HG03097 (cell line): ENCODE measurements around the gene PLEKHA4.
"Not testable (repeated sequence)": the region's sequence is repeated elsewhere in the genome, so short reads cannot be mapped to it uniquely, and the experiment has no call there.

Source experiments
- ATAC-seq: cut with Tn5 transposase; IDR thresholded peaks from one replicate; pipeline ENCODE4 v1.9.1; 2021; ENCODE audit not compliant: unreplicated experiment, low FRiP score

The PLEKHA4 gene

GRCh38 chr19:48890551-48890950, 22.1 kb upstream of the PLEKHA4 start:
- ATAC-seq = no peak

- not testable (repeated sequence) for ATAC-seq
These were observed 21.1 kb upstream of the PLEKHA4 start for GRCh38 chr19:48889496-48889895.

DNA sequence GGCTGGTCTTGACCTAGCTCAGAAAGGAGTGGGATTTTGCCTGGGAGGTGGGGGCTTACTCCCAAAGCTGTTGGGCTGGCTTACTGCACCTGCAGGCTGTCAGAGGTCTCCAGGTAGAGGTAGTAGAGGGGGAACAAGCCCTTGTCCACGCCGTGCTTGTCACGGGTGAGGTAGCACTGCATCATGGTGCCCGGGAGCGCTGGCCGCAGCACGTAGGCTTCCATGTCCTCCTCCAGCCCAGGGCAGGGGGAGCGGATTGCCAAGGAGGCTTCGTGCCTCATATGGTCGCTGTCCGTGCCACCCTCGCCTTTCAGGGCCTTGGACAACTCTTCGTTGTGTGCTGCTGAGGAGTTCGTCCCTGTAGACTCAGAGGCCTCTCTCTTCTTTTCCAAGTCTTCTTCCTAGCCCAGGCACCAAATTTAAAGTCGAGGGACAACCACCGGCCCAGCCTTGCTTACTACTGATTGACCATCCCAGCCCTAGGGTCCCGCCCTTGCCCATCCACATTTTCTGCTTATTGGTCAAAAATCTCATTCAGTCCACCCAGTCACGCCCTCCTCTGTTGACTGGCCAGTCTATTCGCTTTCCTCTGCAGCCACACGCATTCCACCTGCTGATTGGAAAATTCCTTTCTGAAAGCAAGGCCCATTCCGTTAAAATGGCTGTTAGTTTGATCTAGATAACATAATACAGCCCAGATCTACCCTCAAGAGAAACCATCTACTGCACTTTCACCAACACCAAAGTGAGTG, 19.6 kb upstream of the PLEKHA4 start:
- ATAC-seq = no peak

- no peak for ATAC-seq
These were observed 15.3 kb upstream of the PLEKHA4 start for GRCh38 chr19:48883726-48884125.

- no peak for ATAC-seq
These were observed 13.6 kb upstream of the PLEKHA4 start for GRCh38 chr19:48881741-48882657.

- not testable (repeated sequence) for ATAC-seq
These were observed 11.3 kb upstream of the PLEKHA4 start for GRCh38 chr19:48879696-48880095.

GRCh38 chr19:48879025-48879637, 10.7 kb upstream of the PLEKHA4 start:
- no peak for ATAC-seq

- ATAC-seq = no peak
These were observed 10.0 kb upstream of the PLEKHA4 start for GRCh38 chr19:48878196-48879024.

GRCh38 chr19:48877855-48878195, 9.4 kb upstream of the PLEKHA4 start:
- ATAC-seq = no peak

GRCh38 chr19:48876043-48876981, 7.9 kb upstream of the PLEKHA4 start:
- not testable (repeated sequence) for ATAC-seq

- ATAC-seq = no peak
These were observed 6.1 kb upstream of the PLEKHA4 start for GRCh38 chr19:48874303-48875135.

DNA sequence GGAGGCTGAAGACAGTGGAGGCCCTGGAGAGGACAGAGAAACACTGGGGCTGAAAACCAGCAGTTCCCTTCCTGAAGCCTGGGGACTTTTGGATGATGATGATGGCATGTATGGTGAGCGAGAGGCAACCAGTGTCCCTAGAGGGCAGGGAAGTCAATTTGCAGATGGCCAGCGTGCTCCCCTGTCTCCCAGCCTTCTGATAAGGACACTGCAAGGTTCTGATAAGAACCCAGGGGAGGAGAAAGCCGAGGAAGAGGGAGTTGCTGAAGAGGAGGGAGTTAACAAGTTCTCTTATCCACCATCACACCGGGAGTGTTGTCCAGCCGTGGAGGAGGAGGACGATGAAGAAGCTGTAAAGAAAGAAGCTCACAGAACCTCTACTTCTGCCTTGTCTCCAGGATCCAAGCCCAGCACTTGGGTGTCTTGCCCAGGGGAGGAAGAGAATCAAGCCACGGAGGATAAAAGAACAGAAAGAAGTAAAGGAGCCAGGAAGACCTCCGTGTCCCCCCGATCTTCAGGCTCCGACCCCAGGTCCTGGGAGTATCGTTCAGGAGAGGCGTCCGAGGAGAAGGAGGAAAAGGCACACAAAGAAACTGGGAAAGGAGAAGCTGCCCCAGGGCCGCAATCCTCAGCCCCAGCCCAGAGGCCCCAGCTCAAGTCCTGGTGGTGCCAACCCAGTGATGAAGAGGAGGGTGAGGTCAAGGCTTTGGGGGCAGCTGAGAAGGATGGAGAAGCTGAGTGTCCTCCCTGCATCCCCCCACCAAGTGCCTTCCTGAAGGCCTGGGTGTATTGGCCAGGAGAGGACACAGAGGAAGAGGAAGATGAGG, 5.3 kb upstream of the PLEKHA4 start:
- no peak for ATAC-seq

DNA sequence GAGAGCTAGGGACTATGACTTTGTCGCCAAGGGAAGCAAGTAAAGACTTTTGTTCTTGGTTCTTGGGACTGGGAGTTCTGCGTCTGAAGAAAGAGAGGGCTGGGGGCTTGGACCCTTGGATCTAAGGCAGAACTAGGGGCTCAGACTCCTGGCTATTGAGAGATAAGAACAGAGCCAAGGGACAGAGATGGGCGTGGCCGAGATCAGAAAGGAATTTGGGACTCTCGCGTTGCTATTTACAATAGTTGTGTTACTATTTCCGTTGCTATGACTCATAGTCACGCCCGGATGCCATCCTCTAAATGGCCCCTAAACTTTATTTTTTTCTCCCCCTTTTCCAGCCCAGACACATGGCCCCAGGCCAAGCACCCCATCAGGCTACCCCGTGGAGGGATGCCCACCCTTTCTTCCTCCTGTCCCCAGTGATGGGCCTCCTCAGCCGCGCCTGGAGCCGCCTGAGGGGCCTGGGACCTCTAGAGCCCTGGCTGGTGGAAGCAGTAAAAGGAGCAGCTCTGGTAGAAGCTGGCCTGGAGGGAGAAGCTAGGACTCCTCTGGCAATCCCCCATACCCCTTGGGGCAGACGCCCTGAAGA, 4.6 kb upstream of the PLEKHA4 start:
- ATAC-seq = no peak

- peak; percentile 48 for ATAC-seq
These were observed 3.9 kb upstream of the PLEKHA4 start, which contains the start of gene PPP1R15A for GRCh38 chr19:48872182-48872883. PPP1R15A (plus strand) TSS chr19:48872421; CDS start chr19:48873234, 813 bp downstream.

- ATAC-seq = not testable (repeated sequence)
These were observed 3.2 kb upstream of the PLEKHA4 start for GRCh38 chr19:48871471-48872181.

GRCh38 chr19:48870048-48870447, 1.6 kb upstream of the PLEKHA4 start:
- no peak for ATAC-seq
